GM12891 (cell line): ENCODE measurements around the gene KANSL3.

Experiments
- POLR2A ChIP-seq: IDR thresholded peaks from 2 replicates; pipeline ENCODE4 v1.6.1; 2011; ENCODE audit warnings: low read depth, low read length, control low read depth
- POLR2AphosphoS5 ChIP-seq: IDR thresholded peaks from 2 replicates; pipeline ENCODE4 v1.6.1; 2011; ENCODE audit warnings: low read depth, low read length, control low read depth

DNA sequence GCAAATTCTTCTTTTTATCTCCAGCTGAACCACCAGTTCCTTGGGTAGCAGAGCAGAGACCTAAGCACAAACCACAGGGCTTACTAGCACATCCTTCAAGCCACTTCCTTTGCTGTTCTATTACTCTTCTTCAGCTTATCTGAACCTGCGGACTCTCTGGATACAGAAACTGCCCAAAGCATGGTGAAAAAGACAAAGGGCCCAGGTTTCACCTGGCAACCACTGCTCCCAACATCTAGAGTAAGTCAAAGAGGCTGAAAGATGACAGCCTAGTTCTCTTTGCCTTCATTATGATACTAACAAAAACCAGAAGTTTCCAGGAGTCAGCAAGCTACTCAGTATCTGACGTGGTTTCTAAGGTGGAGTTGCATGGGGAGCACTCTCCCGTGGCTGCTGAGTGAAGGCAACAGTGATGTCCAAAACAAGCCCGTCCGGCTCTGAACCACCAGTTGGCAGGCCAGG lies 43.4 kb downstream of the KANSL3 start:
- TF ChIP-seq POLR2A, result no peak
- no peak for TF ChIP-seq POLR2AphosphoS5
